ENCODE results near the gene ZMYND8. TPM values are rescaled to one million over a fixed set of nuclear protein-coding genes. Genes with fewer than 3 reads are reported as not detected.

The ZMYND8 gene
- total and polyA plus RNA-seq, 10 of the 15 experiments (the other 5 are each of a cell fraction or from before 2014, with no cell fraction given) = 12.9 to 54.8 (median 23.1) TPM

DNA sequence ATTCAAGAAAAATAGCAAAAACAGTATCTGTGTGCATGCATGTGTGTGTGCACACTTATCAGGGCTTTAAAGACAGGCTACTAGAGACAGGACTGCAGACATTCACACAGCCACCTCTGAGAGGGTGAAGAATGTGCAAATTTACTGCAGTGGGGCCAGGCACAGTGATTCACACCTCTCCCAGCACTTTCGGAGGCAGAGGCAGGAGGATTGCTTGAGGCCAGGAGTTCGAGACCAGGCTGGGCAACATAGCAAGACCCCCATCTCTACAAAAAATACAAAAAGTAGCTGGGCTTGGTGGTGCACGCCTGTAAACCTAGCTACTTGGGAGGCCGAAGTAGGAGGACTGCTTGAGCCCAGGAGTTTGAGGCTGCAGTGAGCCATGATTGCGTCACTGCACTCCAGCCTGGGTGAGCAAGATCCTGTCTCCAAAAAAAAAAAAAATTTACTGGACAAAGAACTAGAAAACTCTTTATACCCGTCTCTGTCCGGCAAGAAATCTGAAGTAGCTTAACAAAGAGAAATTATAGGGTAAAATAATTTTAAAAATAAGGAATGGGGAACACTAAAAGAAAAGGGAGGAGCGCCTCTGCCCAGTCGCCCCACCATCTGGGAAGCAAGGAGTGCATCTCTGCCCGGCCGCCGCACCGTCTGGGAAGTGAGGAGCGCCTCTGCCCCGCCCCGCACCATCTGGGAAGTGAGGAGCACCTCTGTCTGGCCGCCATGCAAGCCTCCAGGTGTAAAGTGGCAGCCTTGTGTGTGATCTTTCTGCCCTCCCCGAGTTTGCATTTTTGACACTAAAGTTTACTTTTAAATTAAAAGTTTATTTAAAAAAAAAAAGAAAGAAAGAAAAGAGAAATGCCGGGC lies 105.1 kb downstream of the ZMYND8 start:
- 99% methylated on average over 19 of the region's 19 CpGs for WGBS (ENCODE audit: insufficient coverage, insufficient replicate concordance, low lambda C conversion rate, missing lambda C conversion rate)
- ChIA-PET CTCF (interaction anchor here (0.7 kb wide), 1 partner anchor 133 kb away, joined by 5 read pairs; no protein-coding TSS in a partner anchor), RAD21 (ENCODE audit: unreplicated experiment) (no interaction called here), SMC1A (ENCODE audit: uncharacterized antibody, unreplicated experiment) (interaction anchor here (0.6 to 1.1 kb wide), 3 partner anchors 10 to 358 kb away, joined by 3 read pairs; no protein-coding TSS in a partner anchor), POLR2A (no interaction called here)
- no peak for ATAC-seq
- intact Hi-C loops (cut with micrococcal nuclease; ENCODE audit: unreplicated experiment) = no loop called here
- no peaks in the 10 kb centered on the region; the same call in 1 of the 2 replicates for H4K20me1 ChIP-seq (ENCODE audit: control insufficient read depth, insufficient read depth)
- TF ChIP-seq TAF1 (IDR thresholded peaks at IDR 0.05; ENCODE audit: borderline replicate concordance, low read depth, low read length) (no peak), TCF3 (IDR thresholded peaks at IDR 0.05; ENCODE audit: borderline replicate concordance, insufficient read depth, low read depth, low read length) (no peak), KAT2A (conservative IDR thresholded peaks at IDR 0.05; ENCODE audit: control insufficient read depth, low read depth, low read length) (no peak), NR2C1 (IDR thresholded peaks at IDR 0.05) (no peak)
- no peak overlapping the region for H2AFZ ChIP-seq (ENCODE audit: control insufficient read depth, low read depth, low read length)
- H3K9ac ChIP-seq (ENCODE audit: control insufficient read depth, insufficient read depth, low read length) = no peak overlapping the region
- H3K4me1 ChIP-seq (ENCODE audit: control insufficient read depth, insufficient read depth, low read length) = no peaks in the 10 kb centered on the region
- H3K36me3 ChIP-seq (ENCODE audit: control insufficient read depth in 2 of 2, insufficient read depth in 2 of 2, low read length in 1 of 2) = peaks cover 40 to 44% of the 10 kb centered on the region in 2 experiments
- DNase-seq (ENCODE audit: low read depth, low spot score) = no peak
- no peak overlapping the region for H3K27ac ChIP-seq (ENCODE audit: control insufficient read depth, insufficient read depth)
- H3K79me2 ChIP-seq (ENCODE audit: control insufficient read depth, insufficient read depth, low read length) = peaks cover 2% of the 10 kb centered on the region
- no TSS peak for BruUV-seq (replicated peaks)
- H3K9me3 ChIP-seq (replicated peaks; ENCODE audit: control insufficient read depth, insufficient read depth, low read length) = no peaks in the 10 kb centered on the region
- no peak overlapping the region for H3K4me2 ChIP-seq (ENCODE audit: control insufficient read depth, insufficient read depth)
- H3K4me3 ChIP-seq = no peak overlapping the region
- in situ Hi-C loops (cut with MboI) = no loop called here
- no peak for FAIRE-seq
- H3K27me3 ChIP-seq (replicated peaks in 1 of 2; ENCODE audit: control insufficient read depth in 2 of 2, insufficient read depth in 2 of 2, low read length in 1 of 2) = no peaks in the 10 kb centered on the region

DNA sequence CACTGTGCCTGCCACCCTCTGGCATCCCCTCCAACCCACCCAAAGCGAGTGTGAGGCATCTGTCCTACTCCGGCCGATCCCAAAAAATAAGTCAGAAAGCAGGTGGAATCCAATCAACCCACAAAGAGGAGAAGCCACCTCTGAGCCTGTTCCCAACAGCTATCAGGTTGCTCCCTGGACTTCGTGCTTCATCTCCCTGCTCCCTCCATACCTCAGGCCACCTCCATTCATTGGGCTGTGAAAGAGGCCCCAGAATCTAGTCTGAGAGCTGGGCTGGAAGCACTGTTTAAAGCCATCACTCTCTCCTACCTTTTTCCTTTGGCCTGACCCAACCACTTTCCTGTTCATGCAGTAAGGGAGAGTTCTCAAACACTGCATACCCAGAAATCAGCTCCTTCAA lies 106.1 kb downstream of the ZMYND8 start:
- ChIA-PET SMC1A (ENCODE audit: uncharacterized antibody, unreplicated experiment) (interaction anchor here (0.6 to 1.1 kb wide), 3 partner anchors 9 to 359 kb away, joined by 3 read pairs; no protein-coding TSS in a partner anchor), CTCF (no interaction called here), POLR2A (interaction anchor here (0.5 kb wide), 1 partner anchor 20 kb away, joined by 4 read pairs; no protein-coding TSS in a partner anchor), RAD21 (ENCODE audit: unreplicated experiment) (no interaction called here)
- BruUV-seq (replicated peaks) = no TSS peak
- Histone ChIP-seq H3K4me1 (ENCODE audit: control insufficient read depth, insufficient read depth, low read length) (no peaks in the 10 kb centered on the region), H3K36me3 (ENCODE audit: control insufficient read depth in 2 of 2, insufficient read depth in 2 of 2, low read length in 1 of 2) (peaks cover 48% of the 10 kb centered on the region in 2 experiments), H3K9ac (ENCODE audit: control insufficient read depth, insufficient read depth, low read length) (no peak overlapping the region), H4K20me1 (ENCODE audit: control insufficient read depth, insufficient read depth) (no peaks in the 10 kb centered on the region; the same call in 1 of the 2 replicates), H3K4me2 (ENCODE audit: control insufficient read depth, insufficient read depth) (no peak overlapping the region), H3K27ac (ENCODE audit: control insufficient read depth, insufficient read depth) (no peak overlapping the region), H3K79me2 (ENCODE audit: control insufficient read depth, insufficient read depth, low read length) (peaks cover 2% of the 10 kb centered on the region), H3K27me3 (replicated peaks in 1 of 2; ENCODE audit: control insufficient read depth in 2 of 2, insufficient read depth in 2 of 2, low read length in 1 of 2) (no peaks in the 10 kb centered on the region), H3K9me3 (replicated peaks; ENCODE audit: control insufficient read depth, insufficient read depth, low read length) (no peaks in the 10 kb centered on the region), H3K4me3 (no peak overlapping the region), H2AFZ (ENCODE audit: control insufficient read depth, low read depth, low read length) (no peak overlapping the region)
- no peak for DNase-seq (ENCODE audit: low read depth, low spot score)
- intact Hi-C loops (cut with micrococcal nuclease; ENCODE audit: unreplicated experiment) = no loop called here
- 90% methylated on average over 4 of the region's 4 CpGs for WGBS (ENCODE audit: insufficient coverage, insufficient replicate concordance, low lambda C conversion rate, missing lambda C conversion rate)
- in situ Hi-C loops (cut with MboI) = no loop called here
- FAIRE-seq = no peak
- ATAC-seq = no peak
- TF ChIP-seq KDM1A (IDR thresholded peaks at IDR 0.05; ENCODE audit: borderline replicate concordance) (no peak), SREBF1 (IDR thresholded peaks at IDR 0.05; ENCODE audit: low read length) (no peak), HCFC1 (IDR thresholded peaks at IDR 0.05; ENCODE audit: low read length) (no peak), STAT3 (IDR thresholded peaks at IDR 0.05; ENCODE audit: low read depth, low read length) (no peak), TARDBP (IDR thresholded peaks at IDR 0.05; ENCODE audit: borderline replicate concordance) (no peak)
- TF ChIP-seq, protein P1, sequence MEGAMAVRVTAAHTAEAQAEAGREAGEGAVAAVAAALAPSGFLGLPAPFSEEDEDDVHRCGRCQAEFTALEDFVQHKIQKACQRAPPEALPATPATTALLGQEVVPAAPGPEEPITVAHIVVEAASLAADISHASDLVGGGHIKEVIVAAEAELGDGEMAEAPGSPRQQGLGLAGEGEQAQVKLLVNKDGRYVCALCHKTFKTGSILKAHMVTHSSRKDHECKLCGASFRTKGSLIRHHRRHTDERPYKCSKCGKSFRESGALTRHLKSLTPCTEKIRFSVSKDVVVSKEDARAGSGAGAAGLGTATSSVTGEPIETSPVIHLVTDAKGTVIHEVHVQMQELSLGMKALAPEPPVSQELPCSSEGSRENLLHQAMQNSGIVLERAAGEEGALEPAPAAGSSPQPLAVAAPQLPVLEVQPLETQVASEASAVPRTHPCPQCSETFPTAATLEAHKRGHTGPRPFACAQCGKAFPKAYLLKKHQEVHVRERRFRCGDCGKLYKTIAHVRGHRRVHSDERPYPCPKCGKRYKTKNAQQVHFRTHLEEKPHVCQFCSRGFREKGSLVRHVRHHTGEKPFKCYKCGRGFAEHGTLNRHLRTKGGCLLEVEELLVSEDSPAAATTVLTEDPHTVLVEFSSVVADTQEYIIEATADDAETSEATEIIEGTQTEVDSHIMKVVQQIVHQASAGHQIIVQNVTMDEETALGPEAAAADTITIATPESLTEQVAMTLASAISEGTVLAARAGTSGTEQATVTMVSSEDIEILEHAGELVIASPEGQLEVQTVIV (IDR thresholded peaks at IDR 0.05; ENCODE audit: borderline replicate concordance, partially characterized antibody) = no peak
- TF ChIP-seq, protein P2, sequence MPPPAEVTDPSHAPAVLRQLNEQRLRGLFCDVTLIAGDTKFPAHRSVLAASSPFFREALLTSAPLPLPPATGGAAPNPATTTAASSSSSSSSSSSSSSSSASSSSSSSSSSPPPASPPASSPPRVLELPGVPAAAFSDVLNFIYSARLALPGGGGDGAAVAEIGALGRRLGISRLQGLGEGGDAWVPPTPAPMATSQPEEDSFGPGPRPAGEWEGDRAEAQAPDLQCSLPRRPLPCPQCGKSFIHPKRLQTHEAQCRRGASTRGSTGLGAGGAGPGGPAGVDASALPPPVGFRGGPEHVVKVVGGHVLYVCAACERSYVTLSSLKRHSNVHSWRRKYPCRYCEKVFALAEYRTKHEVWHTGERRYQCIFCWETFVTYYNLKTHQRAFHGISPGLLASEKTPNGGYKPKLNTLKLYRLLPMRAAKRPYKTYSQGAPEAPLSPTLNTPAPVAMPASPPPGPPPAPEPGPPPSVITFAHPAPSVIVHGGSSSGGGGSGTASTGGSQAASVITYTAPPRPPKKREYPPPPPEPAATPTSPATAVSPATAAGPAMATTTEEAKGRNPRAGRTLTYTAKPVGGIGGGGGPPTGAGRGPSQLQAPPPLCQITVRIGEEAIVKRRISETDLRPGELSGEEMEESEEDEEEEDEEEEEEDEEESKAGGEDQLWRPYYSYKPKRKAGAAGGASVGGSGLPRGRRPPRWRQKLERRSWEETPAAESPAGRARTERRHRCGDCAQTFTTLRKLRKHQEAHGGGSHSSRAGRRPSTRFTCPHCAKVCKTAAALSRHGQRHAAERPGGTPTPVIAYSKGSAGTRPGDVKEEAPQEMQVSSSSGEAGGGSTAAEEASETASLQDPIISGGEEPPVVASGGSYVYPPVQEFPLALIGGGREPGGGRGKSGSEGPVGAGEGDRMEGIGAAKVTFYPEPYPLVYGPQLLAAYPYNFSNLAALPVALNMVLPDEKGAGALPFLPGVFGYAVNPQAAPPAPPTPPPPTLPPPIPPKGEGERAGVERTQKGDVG (CRISPR knock-in tag; IDR thresholded peaks at IDR 0.05) = no peak

Measured in GM12878 (cell line).